Thoracic aorta (tissue), 2 donors: Measurements from ENCODE around the gene PCDH9. TPM values are rescaled to one million over a fixed set of nuclear protein-coding genes. Genes with fewer than 3 reads are reported as not detected.

ENCODE experiments used
- ATAC-seq: fragments of 150-250 bp; one replicate; pipeline ENCODE4 v1.8.0; 2017; ENCODE audit warnings: low read depth; ENCODE audit not compliant: insufficient number of reproducible peaks, low FRiP score
- DNase-seq: peaks from one replicate; pipeline ENCODE4 v3.0.0-alpha.2; 2020; ENCODE audit warnings: low spot score
- H3K27ac ChIP-seq, 2 donors: fragments of 200-600 bp; sonication (generic); 1 replicate in 1 of 2; 2 replicates in 1 of 2; pipeline ENCODE4 v1.5.1; 2016; ENCODE audit warnings: mild to moderate bottlenecking in 2 of 2, moderate library complexity in 2 of 2
- H3K27me3 ChIP-seq: fragments of 200-600 bp; sonication (generic); replicated peaks from 2 replicates; pipeline ENCODE4 v1.6.0; 2016; ENCODE audit warnings: mild to moderate bottlenecking; ENCODE audit not compliant: insufficient read depth
- H3K36me3 ChIP-seq: fragments of 200-600 bp; sonication (generic); one replicate; pipeline ENCODE4 v1.5.1; 2016
- H3K4me1 ChIP-seq, 2 donors: fragments of 200-600 bp; sonication (generic); 1 replicate in 1 of 2; 2 replicates in 1 of 2; pipeline versions ENCODE4 v1.5.1 to v1.6.0; 2016; ENCODE audit warnings: low read depth in 2 of 2, mild to moderate bottlenecking in 1 of 2; ENCODE audit not compliant: control insufficient read depth in 1 of 2
- H3K4me3 ChIP-seq: fragments of 200-600 bp; sonication (generic); 2 replicates; pipeline ENCODE4 v1.5.1; 2016; ENCODE audit warnings: mild to moderate bottlenecking
- H3K9me3 ChIP-seq: fragments of 200-600 bp; sonication (generic); 2 replicates; pipeline ENCODE4 v1.5.1; 2016
- CTCF ChIP-seq: fragments of 200-600 bp; sonication (generic); IDR thresholded peaks from one replicate; pipeline ENCODE4 v1.5.1; 2019; ENCODE audit warnings: antibody characterized with exemption
- total RNA-seq, 2 donors: library from RNA; depleted of rRNA; stranded (reverse); fragments of >200 nt; gene quantifications; one replicate each; pipeline versions ENCODE4 v1.1.0 to v1.2.3, GENCODE V29; 2016

PCDH9 gene
- total RNA-seq, 2 donors from 2014 or later: 12.3 to 15.3 TPM

DNA sequence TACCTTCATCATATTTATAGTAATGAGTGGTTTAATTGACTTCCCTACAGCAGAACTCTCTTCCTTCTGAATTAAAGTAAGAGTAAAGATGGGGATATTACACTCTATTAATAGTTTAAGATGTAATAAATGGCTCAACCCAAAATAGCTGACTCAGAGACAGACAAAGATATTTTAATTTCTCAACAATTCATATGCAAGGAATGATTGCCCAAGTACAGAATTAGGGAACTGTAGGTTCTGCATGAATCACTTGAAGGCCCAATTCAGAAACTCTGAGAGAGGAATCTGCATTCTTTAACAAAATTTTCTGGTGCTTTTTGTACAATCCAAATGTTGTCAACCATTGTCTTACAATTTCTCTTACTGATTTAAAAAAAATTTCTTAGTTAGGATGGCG is 42.9 kb upstream of the PCDH9 start:
- TF ChIP-seq CTCF: no peak
- H3K9me3 ChIP-seq: no peaks in the 10 kb centered on the region
- H3K36me3 ChIP-seq: no peaks in the 10 kb centered on the region
- DNase-seq (no peak), ATAC-seq (no peak)
- no peaks in the 10 kb centered on the region for H3K4me1 ChIP-seq
- no peak overlapping the region for H3K27ac ChIP-seq
- H3K27me3 ChIP-seq: no peaks in the 10 kb centered on the region
- H3K4me3 ChIP-seq: no peak overlapping the region

DNA sequence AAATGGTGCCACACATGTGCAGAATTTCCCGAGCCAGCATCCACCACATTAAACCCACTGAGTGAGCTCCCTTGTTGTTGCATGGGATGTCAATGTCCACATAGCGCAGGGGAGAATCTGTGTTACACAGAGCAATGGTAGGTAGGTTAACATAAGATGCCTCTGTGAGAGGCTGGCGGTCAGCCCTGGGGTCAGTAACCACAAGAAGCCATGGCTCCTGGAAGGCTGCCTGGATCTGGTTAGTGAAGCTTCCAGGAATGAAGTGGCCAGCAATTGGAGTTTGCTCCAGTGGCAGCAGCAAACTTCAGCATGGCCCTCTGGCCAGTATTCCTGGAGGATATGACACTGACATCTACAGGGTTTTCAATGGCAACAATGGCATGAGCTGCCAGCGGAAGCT is 37.0 kb upstream of the PCDH9 start:
- Histone ChIP-seq H3K27ac (no peak overlapping the region), H3K4me1 (no peaks in the 10 kb centered on the region), H3K4me3 (no peak overlapping the region), H3K27me3 (no peaks in the 10 kb centered on the region), H3K9me3 (no peaks in the 10 kb centered on the region), H3K36me3 (no peaks in the 10 kb centered on the region)
- ATAC-seq (no peak), DNase-seq (no peak)
- TF ChIP-seq CTCF: no peak

DNA sequence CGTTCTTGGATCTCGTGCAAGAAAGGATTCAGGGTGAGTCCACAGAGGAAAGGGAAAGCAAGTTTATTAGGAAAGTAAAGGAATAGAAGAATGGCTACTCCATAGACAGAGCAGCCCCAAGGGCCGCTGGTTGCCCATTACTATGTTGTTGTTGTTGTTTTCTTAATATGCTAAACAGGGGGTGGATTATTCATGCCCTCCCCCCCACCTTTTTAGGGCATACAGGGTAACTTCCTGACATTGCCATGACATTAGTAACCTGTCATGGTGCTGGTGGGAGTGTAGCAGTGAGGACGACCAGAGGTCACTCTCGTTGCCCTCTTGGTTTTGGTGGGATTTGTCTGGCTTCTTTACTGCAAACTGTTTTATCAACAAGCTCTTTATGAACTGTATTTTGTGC is 29.1 kb upstream of the PCDH9 start:
- Histone ChIP-seq H3K36me3 (no peaks in the 10 kb centered on the region), H3K4me1 (no peaks in the 10 kb centered on the region), H3K27ac (no peak overlapping the region), H3K27me3 (no peaks in the 10 kb centered on the region), H3K9me3 (no peaks in the 10 kb centered on the region), H3K4me3 (no peak overlapping the region)
- ATAC-seq (no peak), DNase-seq (no peak)
- no peak for TF ChIP-seq CTCF

DNA sequence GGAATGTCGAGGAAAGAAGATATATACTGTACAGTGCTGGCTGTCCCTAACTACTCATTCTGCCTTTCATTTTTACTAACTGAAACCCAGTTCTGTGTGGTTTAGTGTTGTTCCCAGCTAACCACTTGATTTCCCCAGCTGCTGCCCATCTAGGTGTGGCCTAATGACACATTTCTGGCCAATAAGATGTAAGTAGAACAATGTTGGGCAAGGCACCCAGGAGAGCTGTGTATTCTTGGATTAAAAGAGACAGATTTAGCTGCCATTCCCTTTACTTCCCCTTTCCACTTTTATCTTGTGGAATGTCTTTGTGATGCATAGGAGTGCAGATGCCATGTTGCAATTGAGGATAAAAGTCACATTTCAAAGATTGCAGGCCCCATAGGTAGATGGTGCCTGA is 28.3 kb upstream of the PCDH9 start:
- Histone ChIP-seq H3K9me3 (no peaks in the 10 kb centered on the region), H3K4me1 (no peaks in the 10 kb centered on the region), H3K27me3 (no peaks in the 10 kb centered on the region), H3K4me3 (no peak overlapping the region), H3K36me3 (no peaks in the 10 kb centered on the region), H3K27ac (no peak overlapping the region)
- TF ChIP-seq CTCF: no peak
- ATAC-seq: no peak
- no peak for DNase-seq

GRCh38 chr13:67238861-67239260 is 8.7 kb upstream of the PCDH9 start:
- H3K27ac ChIP-seq: no peak overlapping the region
- no peaks in the 10 kb centered on the region for H3K27me3 ChIP-seq
- no peak for DNase-seq
- H3K9me3 ChIP-seq: no peaks in the 10 kb centered on the region
- H3K4me3 ChIP-seq: no peak overlapping the region
- H3K4me1 ChIP-seq: peaks cover 7% of the 10 kb centered on the region in 2 donors
- no peaks in the 10 kb centered on the region for H3K36me3 ChIP-seq
- no peak for ATAC-seq
- TF ChIP-seq CTCF: no peak
